Measurements from ENCODE around the gene ZNF385D. TPM values are rescaled to one million over a fixed set of nuclear protein-coding genes. Genes with fewer than 3 reads are reported as not detected.

ZNF385D gene
- total RNA-seq (2021; ENCODE audit: unreplicated experiment) (not detected), Bru-seq, nascent RNA (percentile 1 among the genes with signal in this experiment), BruChase-seq, experiment 1, labeled RNA remaining after a 6-hour chase (percentile 2 among the genes with signal in this experiment), BruChase-seq, experiment 2, labeled RNA remaining after a 2-hour chase (percentile 6 among the genes with signal in this experiment)
- polyA plus RNA-seq (2012) = not detected in 2 replicates
- long read RNA-seq = 0 reads

GRCh38 chr3:21750831-21751391 is at the start of gene ZNF385D:
TSS of gene ZNF385D (minus strand) at chr3:21751210. CDS start at chr3:21750916, 294 bp downstream.
- Histone ChIP-seq H3K4me3 (replicated peaks in 1 of 2; ENCODE audit: low read depth in 1 of 2, low read length in 2 of 2) (no peak within 1 kb of the TSS), H3K4me1 (ENCODE audit: control insufficient read depth in 1 of 2, insufficient read depth in 2 of 2, low read length in 2 of 2) (no peaks in the 10 kb centered on the region), H3K9ac (ENCODE audit: low read length) (no peak within 1 kb of the TSS), H3K9me2 (ENCODE audit: insufficient read depth) (no peaks in the 10 kb centered on the region), H2AFZ (ENCODE audit: low read depth, low read length, poor library complexity, severe bottlenecking) (no peak within 1 kb of the TSS), H3K27ac (ENCODE audit: low read depth, low read length) (no peak within 1 kb of the TSS), H3K4me2 (ENCODE audit: low read length) (no peak within 1 kb of the TSS), H3K36me3 (ENCODE audit: control insufficient read depth in 1 of 2, insufficient read depth in 2 of 2, low read length in 2 of 2) (no peaks in the 10 kb centered on the region; a peak in 1 of 4 replicates), H3K9me3 (ENCODE audit: control insufficient read depth in 1 of 2, insufficient read depth in 1 of 2, low read depth in 1 of 2, low read length in 2 of 2) (peaks cover 11 to 12% of the 10 kb centered on the region in 2 experiments; a peak in 2 of 4 replicates), H3K79me2 (ENCODE audit: insufficient read depth, low read length) (no peaks in the 10 kb centered on the region), H4K20me1 (ENCODE audit: insufficient read depth) (no peaks in the 10 kb centered on the region), H3K27me3 (ENCODE audit: insufficient read depth, low read length) (no peaks in the 10 kb centered on the region)
- CTCF ChIA-PET = no interaction called here
- ATAC-seq (no peak), DNase-seq (ENCODE audit: low read depth, low spot score) (no peak)
- BruUV-seq (replicated peaks) = no TSS peak
- POLR2A ChIA-PET = no interaction called here
- intact Hi-C loops (cut with micrococcal nuclease) = no loop called here
- no peak for TF ChIP-seq CEBPB (IDR thresholded peaks at IDR 0.05; ENCODE audit: low read depth)
- TF ChIP-seq SP1 (IDR thresholded peaks at IDR 0.05; ENCODE audit: low read depth) = no peak
- TF ChIP-seq EZH2 (IDR thresholded peaks at IDR 0.05) = no peak
- no peak for TF ChIP-seq YY1 (IDR thresholded peaks at IDR 0.05; ENCODE audit: extremely low read depth, insufficient replicate concordance, low read depth, low read length)
- TF ChIP-seq EGR1 (IDR thresholded peaks at IDR 0.05; ENCODE audit: low read depth) = no peak
- no peak for TF ChIP-seq ZFX (IDR thresholded peaks at IDR 0.05)
- TF ChIP-seq TCF7L2 (IDR thresholded peaks at IDR 0.05; ENCODE audit: borderline replicate concordance, extremely low read depth, insufficient read depth, insufficient read length) = no peak
- no peak for TF ChIP-seq FOSL1 (IDR thresholded peaks at IDR 0.05; ENCODE audit: low read depth)
- no peak for TF ChIP-seq REST (IDR thresholded peaks at IDR 0.05; ENCODE audit: low read depth)
- no peak for TF ChIP-seq ZNF274 (IDR thresholded peaks at IDR 0.05; ENCODE audit: low read depth, low read length)
- TF ChIP-seq ATF3 (IDR thresholded peaks at IDR 0.05) = no peak
- no peak for TF ChIP-seq SIN3A (IDR thresholded peaks at IDR 0.05; ENCODE audit: low read depth)
- no peak for TF ChIP-seq JUND (IDR thresholded peaks at IDR 0.05)
- TF ChIP-seq ZBTB33 (IDR thresholded peaks at IDR 0.05; ENCODE audit: extremely low read depth, insufficient replicate concordance, low read length) = no peak
- RAD21 ChIA-PET (ENCODE audit: low non-redundant PET in 1 of 2, low total read pairs in 2 of 2, uncharacterized antibody in 2 of 2, unreplicated experiment in 2 of 2) = no interaction called here

Measured in HCT116 (cell line).